NCI-H2081 treated with DMSO at 0.1 percent for 48 hours (cell line): ENCODE data around the gene CSRNP3.
A peak's percentile ranks its signal among the peaks of the same experiment; 100 is the strongest.
"Not testable (repeated sequence)": the region's sequence is repeated elsewhere in the genome, so short reads cannot be mapped to it uniquely, and the experiment has no call there.

ENCODE experiments used
- DNase-seq: peaks from one replicate; lab custom pipeline; 2025; lab: John Stamatoyannopoulos, UW

CSRNP3 gene

DNA sequence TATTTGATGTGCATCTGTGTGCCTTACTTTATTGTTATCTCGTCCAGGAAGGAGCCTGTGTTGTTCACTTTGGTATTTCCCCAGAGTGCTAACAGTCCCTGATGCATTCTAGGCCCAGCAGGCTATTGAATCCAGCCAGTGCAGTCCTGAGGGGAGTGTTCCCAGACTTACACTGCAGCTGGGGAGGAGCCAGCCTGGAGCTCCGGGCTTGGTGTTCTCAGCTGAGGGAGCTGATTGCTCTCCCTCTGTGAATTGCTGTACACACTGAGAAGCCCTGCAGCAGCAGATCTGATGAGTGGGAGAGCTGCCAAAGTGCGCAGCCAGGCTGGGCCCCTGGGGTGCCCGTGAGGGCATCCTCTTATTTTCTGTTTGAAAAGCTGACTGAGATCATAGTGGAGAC, 165.4 kb downstream of the CSRNP3 start:
- peak; percentile 89 for DNase-seq

DNA sequence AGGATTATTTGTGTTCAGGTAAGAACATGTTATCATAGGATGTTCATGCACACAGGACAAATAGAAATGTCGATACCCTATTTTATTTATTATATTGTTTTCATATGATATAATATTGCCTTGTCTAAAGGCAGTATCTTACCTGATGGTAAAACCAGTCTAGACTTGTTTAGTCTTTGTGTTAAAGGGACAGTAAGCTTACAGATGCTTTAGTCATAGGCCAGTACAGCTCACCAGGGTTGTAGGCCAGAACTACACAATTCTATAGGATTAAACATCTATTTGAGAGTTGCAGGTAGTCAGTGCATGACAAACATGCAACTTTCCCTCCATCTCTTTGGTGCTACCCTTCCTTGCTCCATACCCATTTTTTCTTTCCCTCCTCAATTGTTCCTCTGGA, 166.0 kb downstream of the CSRNP3 start:
- no peak for DNase-seq

DNA sequence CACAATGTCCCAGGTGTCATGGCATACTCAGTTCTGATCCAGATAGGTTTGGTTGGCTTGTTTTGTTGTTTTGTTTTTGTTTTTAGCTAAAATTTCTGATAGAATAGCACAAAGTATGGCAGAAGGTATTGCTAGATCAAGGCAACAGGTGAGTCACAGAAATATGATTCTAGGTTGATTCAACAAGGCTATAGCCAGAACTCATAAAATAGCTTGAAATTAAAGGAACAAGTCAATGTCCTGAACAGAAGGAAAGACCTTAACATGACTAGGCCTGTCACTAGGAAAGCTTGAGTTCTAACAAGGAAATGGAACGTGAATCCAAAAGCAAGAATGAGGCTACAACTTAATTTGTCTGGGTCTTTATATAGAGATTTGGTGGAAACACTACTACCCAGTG, 167.5 kb downstream of the CSRNP3 start:
- DNase-seq = no peak

DNA sequence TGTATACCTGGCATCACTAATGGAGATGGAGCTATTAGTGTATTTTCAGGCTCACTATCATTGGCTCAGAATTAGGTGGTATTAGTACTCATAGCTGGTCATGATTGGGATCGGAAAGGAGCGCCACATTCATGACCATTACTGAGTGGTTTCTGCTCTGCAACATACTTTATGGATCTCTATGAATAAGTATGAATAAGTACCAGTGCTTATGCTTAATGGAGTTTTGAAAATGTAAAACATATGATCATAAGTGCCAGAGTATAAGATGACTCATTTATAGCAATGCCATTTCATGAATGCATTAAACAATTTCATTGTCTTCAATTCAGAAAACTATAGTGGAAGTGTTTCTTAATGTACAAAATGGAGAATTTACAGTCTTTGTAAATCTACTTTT, 167.9 kb downstream of the CSRNP3 start:
- DNase-seq = no peak

DNA sequence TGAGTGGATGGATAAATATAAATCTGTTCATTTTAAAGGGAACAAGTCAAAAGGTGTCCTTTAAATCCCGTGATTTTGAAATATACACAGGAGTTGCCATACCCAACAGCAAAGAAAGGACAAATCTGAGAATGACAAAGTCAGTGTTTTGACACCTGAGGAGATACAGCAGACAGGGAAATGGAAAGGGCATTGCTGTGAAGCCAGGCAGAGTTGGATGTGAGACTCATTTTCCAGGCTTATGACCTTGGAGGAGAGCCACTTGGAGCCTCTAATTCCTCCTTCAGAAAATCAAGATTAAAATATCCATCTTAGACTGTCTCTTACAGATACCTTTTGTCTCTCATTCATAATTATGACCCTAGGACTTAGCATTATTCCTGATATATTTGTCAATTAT, 170.0 kb downstream of the CSRNP3 start:
- DNase-seq = no peak

DNA sequence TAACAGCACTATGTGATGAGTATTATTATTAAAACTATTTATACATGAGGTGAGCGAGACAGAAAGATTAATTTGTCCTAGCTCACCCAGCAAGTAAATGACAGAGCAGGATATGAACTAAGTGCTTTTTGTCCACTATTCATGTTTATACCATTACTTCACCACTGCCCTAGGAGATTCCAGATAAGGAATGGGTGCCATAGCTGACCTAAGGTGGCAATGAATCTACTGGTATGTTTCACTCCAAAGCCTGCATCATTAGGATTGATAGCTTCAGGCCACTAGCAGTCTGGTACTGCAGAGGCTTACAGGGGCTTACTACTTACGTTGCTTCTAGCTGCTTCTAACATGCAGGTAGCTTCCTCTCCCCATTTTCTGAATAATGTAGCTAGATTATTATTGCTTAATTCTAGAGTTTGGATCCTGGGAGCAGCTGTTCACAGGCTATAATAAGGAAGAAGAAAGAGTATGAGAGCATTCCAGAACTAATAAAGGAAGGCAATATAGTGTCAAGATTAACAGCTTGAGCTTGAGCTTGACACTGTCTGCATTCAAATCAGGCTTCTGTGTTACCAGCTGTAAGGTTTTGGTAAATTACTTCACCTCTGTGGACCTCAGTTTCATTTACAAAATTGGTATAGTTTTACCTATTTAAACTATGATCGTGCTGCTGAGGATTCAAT, 170.9 kb downstream of the CSRNP3 start:
- DNase-seq = no peak

DNA sequence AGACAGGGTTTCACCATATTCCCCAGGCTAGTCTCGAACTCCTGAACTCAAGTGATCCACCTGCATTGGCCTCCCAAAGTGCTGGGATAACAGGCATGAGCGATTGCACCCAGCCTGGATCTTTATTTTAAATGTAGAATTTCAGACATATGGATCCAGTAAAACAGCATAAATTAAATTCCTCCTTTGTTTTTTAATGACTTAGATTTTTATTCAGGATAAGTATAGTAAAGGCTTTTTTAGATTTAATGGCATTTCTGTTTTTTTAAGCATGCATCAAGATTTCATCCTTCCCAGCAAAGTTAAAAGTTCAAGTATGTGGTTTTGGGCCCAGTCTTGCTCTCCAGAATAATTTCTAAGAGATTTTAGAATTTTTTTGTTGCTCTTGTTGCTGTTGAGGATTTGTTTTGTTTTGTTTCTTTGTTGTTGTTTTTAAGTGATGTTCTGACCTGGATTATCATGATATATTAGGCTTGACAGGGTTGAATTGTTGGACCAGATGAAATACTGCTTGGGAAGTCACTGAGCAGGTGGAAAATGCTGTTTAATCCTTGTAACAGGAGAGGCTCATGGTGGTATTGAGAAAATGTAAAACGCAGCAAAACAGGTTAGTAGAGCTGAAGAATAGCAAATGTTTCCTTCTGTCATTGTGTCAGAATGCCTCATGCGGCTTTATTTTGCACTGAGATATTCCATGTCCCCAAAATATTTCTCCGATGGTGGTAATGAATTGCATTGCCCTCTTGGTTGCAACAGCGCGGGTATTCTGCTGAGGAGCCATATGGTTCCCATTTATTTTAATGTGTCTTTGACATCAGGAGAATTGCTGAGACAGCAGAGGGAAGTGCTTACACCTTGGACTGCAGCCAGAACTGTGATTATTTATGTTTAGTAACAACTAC, 176.7 kb downstream of the CSRNP3 start:
- DNase-seq = no peak

DNA sequence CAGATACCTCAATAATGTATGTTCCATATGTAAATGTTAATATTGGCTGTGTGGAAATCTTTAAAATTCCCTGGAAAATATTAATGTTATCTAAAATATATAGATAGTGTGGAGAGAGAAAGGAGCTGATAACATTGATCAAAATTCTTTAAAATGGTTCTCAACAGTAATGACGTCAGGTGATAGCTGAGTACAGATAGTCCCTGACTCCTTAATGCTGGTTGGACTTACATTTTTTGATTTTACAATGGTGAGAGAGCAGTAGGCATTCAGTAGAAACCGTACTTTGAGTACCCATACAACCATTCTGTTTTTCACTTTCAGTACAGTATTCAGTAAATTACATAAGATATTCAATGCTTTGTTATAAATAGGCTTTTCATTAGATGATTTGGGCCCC, 177.9 kb downstream of the CSRNP3 start:
- DNase-seq = no peak

DNA sequence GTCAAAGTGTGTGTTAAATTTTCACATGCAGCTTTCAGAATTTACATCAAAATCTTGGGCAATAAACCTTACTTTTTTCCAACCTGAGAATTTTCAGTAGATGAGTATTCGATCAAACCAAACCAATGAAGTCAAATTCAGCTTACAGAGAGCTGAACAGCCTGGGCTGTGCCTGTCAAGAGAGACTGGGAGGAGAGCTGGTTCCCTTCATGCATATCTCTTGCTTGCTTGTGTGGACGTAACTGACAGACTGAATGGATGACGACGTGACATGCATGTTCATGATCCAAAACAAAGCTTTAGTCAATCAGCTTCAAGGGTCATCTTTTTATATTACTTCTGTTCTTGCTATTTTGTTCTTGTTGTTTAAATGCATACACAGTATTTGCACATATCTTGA, 179.3 kb downstream of the CSRNP3 start:
- DNase-seq = no peak

DNA sequence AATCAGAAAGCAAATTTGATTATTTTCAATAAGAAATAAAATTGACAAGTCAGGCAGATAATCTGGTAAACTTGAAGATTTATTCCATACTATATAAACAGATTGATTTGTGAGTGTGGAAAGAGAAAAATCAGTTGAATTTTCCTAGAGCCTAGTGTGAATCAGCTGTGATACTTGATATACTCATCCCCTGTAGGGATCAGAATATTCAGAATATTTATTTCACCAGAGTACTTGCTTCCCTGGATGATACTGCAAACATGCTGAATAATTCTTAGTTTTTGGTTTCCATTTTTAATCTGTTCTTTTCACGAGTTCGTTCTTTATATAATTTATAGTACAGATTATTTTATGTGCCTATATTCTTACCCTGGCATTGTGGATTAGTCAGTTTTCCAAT, 181.7 kb downstream of the CSRNP3 start:
- DNase-seq = no peak

DNA sequence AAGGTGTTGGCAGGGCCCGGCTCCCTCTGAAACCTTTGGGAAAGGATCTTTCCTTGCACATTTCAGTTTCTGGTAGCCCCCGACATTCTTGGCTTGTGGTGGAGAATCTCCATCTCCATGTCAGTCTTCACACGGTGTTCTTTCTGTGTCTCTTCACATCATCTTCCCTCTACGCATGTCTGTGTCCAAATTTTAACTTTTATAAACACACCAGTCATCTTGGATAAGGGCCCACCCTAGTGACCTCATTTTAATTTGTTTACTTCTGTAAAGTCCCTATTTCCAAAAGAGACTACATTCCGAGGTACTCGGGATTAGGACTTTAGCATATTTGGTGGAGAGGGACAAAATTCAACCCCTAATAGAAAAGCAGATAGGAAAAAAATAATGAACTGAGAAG, 186.2 kb downstream of the CSRNP3 start:
- no peak for DNase-seq

DNA sequence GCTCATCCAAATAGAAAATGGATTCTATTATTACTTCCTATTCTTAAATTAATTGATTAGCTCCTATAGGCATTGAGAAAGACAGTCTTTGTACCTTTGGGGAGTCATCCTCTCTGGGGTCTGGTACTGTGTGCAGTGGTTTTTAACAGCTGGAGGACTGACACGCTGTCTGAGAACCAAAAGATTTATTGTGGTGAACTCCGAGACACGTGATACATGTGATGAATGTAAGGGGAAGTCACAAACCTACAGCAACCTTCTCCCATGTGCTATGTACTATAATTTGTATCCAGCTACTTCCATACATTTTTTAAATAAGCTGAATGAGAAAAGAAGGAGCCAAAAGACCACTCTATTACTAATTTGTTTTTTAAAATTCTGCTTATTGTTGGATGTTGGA, 190.9 kb downstream of the CSRNP3 start:
- DNase-seq = no peak

DNA sequence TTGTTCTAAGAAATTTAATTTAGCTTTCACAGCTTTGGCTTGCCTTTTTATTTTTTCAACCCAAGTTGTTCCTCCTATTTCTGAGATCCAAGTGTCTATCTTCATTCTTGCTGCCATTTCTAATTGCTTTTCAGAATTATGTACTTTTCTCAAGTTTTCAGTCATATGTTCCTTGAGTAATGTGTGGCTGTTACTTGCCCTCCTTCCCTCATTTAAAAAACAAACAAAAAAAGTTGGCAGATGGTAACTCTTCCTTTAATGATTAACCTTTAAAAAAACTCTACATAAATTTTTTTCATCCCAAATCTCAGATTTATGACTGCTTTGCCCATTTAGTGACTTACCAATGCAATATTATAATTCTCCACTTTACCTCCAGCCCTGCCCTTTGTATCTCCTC, 193.2 kb downstream of the CSRNP3 start:
- DNase-seq = no peak

DNA sequence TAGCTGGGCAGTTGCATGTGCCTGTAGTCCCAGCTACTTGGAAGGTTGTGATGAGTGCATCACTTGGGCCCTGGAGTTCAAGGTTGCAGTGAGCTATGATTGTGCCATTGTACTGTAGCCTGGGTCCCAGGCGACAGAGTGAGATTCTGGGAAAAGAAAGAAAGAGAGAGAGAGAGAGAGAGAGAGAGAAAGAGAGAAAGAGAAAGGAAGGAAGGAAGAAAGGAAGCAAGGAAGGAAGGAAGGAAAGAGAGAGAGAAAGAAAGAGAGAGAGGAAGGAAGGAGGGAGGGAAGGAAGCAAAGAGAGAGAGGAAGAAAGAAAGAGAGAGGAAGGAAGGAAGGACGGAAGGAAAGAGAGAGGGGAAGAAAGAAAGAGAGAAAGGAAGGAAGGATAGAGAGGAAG, 196.1 kb downstream of the CSRNP3 start:
- DNase-seq = no peak

DNA sequence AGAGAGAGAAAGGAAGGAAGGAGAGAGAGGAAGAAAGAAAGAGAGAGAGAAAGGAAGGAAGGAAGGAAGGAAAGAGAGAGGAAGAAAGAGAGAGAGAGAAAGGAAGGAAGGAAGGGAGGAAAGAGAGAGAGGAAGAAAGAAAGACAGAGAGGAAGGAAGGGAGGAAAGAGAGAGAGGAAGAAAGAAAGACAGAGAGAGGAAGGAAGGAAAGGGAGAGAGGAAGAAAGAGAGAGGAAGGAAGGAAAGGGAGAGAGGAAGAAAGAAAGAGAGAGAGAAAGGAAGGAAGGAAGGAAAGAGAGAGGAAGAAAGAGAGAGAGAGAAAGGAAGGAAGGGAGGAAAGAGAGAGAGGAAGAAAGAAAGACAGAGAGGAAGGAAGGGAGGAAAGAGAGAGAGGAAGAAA, 196.6 kb downstream of the CSRNP3 start:
- DNase-seq = not testable (repeated sequence)

DNA sequence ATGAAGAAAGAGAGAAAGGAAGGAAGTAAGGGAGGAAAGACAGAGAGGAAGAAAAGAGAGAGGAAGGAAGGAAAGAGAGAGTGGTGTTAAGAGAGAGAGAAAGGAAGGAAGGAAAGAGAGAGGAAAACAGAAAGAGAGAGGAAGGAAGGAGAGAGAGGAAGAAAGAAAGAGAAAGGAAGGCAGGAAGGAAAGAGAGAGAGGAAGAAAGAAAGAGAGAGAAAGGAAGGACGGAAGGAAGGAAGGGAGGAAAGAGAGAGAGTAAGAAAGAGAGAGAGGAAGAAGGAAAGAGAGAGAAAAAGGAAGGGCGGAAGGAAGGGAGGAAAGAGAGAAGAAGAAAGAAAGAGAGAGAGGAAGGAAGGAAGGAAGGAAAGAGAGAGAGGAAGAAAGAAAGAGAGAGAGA, 197.1 kb downstream of the CSRNP3 start:
- DNase-seq = no peak

DNA sequence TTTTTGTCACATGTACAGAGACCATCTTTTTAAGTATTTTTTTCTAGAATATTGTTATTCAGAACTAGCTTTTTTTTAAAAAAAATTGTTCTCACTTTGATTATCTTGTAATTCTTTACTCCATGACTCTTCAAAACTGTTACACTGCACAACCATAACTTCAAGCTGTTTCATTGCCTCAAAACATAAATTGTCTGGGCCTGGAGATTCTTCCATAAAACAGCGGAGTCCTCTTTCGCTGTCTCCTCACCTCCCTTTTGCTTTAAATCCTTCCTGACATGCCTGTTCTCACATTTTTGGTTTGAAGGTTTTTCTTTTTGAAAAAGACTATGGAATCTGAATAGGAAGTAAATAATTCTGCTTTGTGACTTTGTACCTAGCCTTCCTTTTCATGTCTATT, 197.9 kb downstream of the CSRNP3 start:
- no peak for DNase-seq

DNA sequence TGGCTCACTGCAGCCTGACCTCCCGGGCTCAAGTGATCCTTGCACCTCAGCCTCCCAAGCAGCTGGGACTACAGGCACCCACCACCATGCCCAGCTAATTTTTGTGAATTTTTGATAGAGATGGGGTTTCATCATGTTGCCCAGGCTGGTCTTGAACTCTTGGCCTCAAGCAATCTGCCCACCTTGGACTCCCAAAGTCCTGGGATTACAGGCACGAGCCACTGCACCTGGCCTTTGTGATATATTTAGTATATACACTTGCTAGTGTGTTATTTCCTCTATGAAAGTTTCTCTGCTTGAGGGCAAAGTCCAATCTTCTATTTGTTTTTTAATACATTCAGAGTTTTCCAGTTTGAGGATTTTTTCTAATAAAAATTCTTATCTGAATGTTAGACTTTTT, 205.3 kb downstream of the CSRNP3 start:
- DNase-seq = no peak

DNA sequence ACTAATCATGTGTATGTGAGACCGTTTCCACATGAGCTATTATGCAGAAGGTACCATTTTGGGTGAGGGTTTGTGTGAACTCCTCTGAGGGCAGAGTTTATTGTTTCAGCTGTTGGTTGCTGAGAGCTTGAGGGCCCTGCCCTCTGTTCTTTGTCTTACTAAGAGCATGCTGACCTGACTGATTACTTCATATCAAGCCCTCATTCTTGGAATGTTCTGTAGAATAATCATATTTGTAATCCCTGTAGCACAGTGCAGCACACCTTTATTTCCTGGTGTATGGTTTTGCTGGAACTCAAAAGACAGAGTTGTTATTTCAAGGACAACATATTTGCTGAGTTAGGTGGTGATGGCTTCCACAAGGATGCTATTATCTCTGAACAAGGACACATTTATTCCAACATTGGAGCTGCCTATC, 206.1 kb downstream of the CSRNP3 start:
- no peak for DNase-seq

DNA sequence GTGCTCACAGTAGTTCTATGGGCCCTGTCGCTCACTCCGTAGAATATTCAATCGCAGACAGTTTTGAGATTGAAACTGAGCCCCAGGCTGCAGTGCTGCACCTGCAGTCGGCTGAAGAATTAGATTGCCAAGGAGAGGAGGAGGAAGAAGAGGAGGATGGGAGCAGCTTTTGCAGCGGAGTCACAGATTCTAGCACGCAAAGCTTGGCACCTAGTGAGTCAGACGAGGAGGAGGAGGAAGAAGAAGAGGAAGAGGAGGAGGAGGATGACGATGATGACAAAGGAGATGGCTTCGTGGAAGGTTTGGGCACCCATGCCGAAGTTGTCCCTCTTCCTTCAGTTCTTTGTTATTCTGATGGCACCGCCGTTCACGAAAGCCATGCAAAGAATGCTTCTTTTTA, 209.4 kb downstream of the CSRNP3 start:
- no peak for DNase-seq

DNA sequence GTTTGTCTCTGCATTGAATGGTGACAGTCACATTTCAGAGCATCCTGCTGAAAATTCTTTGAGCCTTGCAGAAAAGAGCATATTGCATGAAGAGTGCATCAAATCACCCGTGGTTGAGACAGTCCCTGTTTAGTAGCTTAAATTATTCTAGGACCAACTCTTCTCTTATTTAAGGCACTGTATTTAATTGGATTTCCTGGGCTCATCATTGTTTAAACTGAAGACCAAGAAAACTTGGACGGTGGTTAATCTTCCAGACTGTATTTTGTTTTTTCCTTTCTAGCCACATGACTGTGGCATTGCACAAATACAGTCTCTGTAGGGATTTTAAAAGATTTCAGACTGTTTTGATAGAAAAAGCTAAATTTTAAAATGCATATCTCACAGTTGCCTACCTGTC, 210.1 kb downstream of the CSRNP3 start:
- no peak for DNase-seq

DNA sequence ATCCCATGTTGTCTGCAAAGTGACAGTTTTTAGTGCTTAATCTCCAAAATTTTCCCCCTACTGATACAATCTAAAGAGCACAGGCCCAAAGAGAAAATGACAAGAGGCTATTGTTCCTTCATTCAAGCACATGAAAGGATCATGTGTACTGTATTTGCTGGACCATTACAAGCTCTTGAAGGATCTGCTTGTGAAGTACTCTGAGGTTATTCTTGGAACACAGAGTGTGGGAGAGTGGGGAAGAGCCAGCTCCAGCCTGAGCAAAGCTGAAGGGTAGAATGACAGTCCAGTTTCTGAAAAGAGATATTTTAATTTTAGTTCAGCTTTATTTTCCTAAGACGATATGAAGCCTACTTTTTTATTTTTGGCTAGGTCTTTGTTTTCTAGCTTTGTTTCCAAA, 212.3 kb downstream of the CSRNP3 start:
- DNase-seq = no peak

DNA sequence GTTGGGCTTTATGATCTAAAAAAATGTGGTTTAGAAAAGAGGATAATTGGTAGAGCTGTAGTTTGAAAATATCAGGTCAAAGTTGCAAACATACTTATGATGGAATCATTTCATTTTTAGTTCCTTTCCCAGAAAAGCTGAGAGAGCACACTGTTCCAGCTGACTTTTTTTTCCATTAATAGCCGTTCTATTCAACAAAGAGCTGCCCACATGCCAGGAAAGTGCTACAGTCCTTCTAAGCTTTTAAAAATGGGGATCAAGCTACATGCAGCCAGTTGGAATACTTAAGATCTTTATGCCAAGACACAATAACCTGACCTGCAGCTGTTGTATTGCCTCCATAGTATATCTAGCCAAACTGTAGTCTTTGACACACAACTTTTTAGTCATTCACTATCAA, 213.0 kb downstream of the CSRNP3 start:
- no peak for DNase-seq

DNA sequence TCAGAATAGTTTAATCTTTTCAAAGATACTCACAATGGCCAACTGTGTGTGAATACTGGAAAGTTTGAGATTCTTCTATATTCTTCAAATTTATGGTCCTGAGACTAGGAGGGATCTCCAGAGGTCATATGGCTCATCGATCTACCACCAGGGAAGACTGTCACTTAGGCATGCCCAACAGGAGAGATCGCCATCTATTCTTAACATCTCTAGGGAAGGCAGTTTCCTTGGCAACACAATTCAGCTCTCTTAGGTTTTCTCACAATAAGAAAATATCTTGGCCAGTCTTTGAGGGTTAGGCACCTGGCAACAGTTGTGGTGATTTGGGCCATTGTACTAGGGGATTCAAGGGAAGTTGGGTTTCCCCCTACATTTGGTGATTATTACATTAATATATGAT, 217.3 kb downstream of the CSRNP3 start:
- DNase-seq = no peak
